ENCODE data around the gene ROR1. TPM values are rescaled to one million over a fixed set of nuclear protein-coding genes. Genes with fewer than 3 reads are reported as not detected.
"Not testable (repeated sequence)": the region's sequence is repeated elsewhere in the genome, so short reads cannot be mapped to it uniquely, and the experiment has no call there.

Gene ROR1
- total RNA-seq, 1 experiment from 2014 or later = 2.5 TPM

- DNase-seq (ENCODE audit: low read depth) = no peak
These were observed 20.0 kb downstream of the ROR1 start for GRCh38 chr1:63793741-63794240.

DNA sequence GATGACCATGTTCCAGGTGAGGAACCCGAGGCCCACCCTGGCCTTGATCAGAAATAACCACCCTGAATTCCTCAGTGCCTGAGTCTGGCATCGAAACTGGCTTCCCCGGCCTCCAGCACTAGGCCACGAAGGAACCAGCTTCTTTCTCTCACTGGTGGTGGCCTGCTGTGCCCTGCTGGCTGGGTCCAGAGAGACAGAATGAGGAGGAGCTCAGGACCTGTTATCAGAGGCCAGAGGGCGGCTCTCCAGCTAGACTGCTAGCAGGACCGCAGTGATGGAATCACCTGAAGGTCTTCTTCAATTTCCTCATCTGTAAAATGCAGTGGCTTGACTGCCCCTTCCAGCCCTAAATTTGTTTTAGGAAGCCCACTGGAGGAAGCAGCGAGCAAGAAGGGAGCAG lies 20.5 kb downstream of the ROR1 start:
- no peak for DNase-seq (ENCODE audit: low read depth)

DNA sequence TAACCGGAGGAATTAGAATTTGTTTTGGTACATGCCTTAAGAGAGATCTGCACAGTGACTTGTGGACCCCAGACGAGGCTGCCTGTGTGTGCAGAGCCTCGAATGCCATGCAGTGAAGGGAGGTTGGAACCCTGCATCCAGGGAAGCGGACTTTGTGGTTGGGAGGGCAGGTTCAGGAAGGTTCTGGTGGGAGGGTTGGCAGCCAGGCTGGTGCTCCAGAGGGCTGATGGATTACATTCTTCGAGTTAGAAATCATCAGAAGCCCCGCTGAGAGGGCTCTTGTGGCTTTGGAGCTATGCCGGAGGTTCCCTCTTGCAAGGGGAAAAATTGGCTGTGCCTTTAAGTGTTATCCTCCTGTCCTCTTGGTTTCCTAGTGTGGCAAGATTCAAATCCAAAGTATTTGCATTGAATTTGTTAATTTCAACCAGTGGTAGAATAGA lies 21.1 kb downstream of the ROR1 start:
- peak; percentile 80 for DNase-seq (ENCODE audit: low read depth)

DNA sequence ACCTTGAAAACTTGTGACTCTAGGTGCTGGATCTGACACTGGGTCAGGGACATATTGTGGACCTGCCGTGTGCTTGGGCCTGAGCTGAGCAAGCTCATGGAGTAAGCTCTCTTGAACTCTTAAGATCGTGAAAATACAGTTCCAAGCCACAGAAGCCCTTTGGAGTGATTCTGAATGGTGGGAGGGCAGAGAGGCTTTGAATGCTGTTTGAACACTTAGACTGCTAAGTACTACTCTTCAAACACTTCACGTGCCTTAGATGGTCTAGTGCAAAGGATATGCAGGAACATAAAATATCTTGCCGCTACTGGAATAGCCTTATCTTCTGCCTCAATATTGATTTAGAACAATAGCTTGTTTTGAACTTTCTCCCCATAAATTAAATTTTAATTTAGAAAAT lies 21.6 kb downstream of the ROR1 start:
- no peak for DNase-seq (ENCODE audit: low read depth)

DNA sequence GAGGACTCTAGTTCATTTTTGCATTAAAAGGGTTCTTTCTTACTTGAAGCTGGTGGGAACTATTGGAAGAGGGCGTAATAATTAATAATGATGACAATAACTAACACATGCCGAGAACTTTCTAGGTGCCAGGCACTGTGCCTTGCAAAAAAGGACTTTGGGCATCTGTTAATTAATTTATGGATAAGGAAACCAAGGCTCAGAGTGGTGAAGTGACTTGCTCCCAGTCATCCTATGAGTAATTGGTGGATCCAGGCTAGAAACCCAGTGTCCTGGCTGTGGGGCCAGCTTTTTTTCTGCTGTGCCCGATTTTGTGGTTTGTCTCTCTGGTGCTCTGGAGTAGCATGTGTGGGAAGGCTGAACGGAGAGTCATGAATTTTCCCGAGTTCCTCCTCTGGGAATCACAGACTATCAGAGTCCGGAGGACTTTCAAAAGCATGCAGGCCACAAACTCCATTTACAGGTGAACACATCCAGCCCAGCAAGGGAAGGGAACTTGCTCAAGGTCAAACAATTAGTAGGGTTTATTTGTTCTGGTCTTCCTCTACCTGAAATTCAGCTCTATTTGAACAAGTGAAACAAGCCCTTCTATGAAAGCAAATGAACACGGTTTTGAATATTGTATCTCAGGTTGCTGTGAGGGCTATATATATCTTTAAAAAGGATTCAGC lies 23.4 kb downstream of the ROR1 start:
- peak; percentile 76 for DNase-seq (ENCODE audit: low read depth)

DNA sequence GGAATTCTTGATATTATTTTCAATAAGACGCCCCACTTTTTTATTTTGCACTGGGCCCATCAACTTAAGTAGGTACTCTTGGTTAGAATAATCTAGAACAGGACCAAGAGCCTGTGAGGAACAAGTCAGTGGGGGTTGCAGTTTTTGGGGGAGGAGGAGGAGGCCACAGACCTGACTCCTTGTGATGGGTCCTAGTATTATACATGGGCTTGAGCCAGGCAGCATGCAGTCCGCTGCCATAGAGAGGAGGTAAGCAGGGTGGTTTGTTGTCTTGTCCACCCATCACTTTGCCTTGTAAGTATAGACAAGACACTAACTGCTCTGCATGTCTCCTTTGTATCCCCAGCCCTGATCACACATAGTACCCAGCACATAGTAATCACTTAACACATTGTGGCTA lies 24.5 kb downstream of the ROR1 start:
- DNase-seq (ENCODE audit: low read depth) = no peak

DNA sequence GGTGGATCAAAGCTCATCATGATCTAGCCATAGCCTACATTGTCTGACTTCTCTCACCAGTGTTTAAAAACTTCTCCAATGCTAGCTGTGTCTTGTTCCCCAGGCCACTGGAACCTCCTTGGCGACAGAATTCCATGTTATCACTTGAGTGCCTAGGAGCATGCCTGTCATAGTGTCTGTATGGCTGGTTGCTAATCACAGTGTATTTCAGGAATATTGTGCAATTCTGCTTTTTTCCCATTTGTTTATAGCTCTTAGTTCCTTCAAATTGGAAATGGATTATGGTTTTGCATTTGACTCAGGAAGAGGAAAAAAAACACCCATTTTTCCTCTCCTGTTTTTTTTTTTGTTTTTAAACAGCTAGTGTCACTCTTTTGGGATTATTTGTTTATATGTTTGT lies 25.5 kb downstream of the ROR1 start:
- DNase-seq (ENCODE audit: low read depth) = peak; percentile 22

GRCh38 chr1:63799820-63800219 lies 26.0 kb downstream of the ROR1 start:
- peak; percentile 39 for DNase-seq (ENCODE audit: low read depth)

- peak; percentile 14 for DNase-seq (ENCODE audit: low read depth)
These were observed 28.3 kb downstream of the ROR1 start for GRCh38 chr1:63802109-63802508.

DNA sequence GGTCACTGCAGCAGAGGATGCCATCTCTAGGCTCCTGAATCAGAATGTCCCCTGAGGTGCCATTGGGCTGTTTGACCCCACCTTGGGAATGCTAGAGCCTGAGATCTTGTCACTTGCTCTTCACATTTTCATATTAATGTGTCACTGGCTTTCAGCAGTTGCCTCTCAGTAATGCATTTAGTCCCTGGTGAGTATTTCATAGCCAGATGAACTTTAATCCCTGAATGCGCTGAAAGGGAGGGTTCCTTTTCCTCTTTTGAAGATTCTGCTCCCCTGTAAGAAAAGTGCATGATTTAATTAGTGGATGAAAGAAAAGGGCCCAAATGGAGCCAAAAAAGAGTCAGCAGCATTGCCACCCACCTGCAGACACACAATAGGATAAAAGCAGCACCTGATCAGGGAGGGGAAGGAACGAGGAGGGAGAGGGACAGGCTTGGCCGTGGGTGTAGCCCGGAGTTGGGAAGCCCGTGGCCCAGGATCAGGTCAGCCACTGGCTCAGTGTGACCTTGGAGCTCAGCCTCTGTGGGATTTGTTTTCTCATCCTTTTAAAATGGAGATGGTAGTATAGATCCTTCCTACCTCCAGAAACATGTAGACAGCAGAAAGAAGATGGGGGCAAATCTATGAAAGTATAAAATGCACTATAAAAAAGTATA lies 31.1 kb downstream of the ROR1 start:
- DNase-seq (ENCODE audit: low read depth) = no peak

DNA sequence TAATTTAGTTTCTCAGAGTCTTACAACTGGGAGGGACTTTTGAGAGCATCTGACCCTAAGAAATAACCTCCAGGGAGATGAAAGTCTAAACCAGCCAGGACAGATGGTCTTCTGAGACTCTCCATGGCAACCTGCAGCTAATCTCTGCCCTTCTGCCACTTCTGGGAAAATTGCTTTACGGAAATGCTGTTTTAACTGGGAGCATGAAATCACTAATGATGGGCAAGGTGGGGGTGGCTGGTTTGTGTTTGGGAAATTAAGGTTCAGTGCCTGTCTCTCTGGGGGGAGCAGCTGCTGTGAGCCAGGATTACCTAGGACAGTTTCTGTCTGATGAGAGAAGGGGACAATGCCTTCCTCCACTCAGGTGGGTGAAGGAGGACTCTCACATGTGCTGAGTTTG lies 33.2 kb downstream of the ROR1 start:
- no peak for DNase-seq (ENCODE audit: low read depth)

- no peak for DNase-seq (ENCODE audit: low read depth)
These were observed 37.2 kb downstream of the ROR1 start for GRCh38 chr1:63810936-63811469.

- no peak for DNase-seq (ENCODE audit: low read depth)
These were observed 38.4 kb downstream of the ROR1 start for GRCh38 chr1:63812071-63812700.

GRCh38 chr1:63813829-63814277 lies 40.0 kb downstream of the ROR1 start:
- DNase-seq (ENCODE audit: low read depth) = peak; percentile 80

- not testable (repeated sequence) for DNase-seq (ENCODE audit: low read depth)
These were observed 42.5 kb downstream of the ROR1 start for GRCh38 chr1:63816217-63816815.

GRCh38 chr1:63817152-63817667 lies 43.4 kb downstream of the ROR1 start:
- DNase-seq (ENCODE audit: low read depth) = peak; percentile 59

- DNase-seq (ENCODE audit: low read depth) = no peak
These were observed 43.9 kb downstream of the ROR1 start for GRCh38 chr1:63817700-63818099.

- DNase-seq (ENCODE audit: low read depth) = peak; percentile 52
These were observed 44.9 kb downstream of the ROR1 start for GRCh38 chr1:63818567-63819325.

DNA sequence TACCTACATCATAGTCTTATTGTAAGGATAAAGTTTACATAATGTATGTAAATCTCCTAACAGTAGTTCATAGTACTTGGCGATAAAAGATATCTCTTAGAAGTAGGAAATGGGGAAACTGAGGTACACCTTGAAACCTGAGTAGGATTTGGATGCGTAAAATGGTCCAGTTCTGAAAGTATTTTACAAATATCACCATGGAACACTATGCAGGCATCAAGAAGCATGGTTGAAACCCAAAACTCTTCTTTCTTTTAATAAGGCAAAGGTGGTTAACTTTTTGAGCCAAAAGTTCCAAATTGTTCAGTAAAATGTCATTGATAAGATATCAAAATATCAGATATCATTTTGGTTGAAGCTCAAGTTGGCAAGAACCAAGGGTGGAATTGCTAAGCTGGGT lies 46.0 kb downstream of the ROR1 start:
- DNase-seq (ENCODE audit: low read depth) = no peak

- DNase-seq (ENCODE audit: low read depth) = peak; percentile 79
These were observed 47.5 kb downstream of the ROR1 start for GRCh38 chr1:63821091-63822005.

All from M059J (cell line).